ENCODE results near the gene ZNF217.
"Not testable (repeated sequence)": the region's sequence is repeated elsewhere in the genome, so short reads cannot be mapped to it uniquely, and the experiment has no call there.

Gene ZNF217

DNA sequence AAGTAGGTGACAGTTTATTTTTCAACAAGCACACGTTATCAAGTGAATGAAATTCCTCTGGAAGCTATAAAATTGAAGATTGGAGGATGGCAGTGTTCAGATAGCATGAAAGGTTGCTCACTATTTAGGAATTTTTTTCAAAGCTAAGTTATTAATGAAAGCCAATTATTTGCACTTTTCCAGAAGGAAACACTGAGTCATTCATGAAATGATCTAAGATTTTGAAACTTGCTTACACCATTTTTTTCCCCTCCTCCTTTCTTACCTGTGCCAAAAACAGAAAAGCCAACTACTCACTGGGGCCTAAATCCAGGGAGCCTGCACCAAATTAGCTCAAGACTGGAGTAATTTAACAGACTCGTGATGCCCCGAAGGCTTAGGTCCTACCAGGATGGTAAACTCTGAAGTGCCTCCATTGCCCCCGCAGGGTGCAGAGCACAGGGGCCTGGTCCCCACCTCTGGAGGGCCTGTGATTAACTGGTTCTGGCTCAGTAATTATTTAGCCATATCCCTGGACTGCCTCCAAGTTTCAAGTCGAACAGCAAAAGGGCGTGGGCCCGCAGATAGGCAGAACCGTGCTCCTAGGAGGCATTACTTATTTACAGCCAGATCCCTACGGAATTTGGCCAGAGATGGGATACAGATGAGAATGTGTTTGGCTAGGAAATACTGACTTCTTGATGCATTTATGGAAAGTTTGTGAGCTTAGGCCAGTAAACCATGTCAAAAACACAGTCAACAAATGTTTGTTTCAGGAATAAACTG lies 28.0 kb upstream of the ZNF217 start:
- peak in 1 of 2 donors; percentile 16 for DNase-seq

DNA sequence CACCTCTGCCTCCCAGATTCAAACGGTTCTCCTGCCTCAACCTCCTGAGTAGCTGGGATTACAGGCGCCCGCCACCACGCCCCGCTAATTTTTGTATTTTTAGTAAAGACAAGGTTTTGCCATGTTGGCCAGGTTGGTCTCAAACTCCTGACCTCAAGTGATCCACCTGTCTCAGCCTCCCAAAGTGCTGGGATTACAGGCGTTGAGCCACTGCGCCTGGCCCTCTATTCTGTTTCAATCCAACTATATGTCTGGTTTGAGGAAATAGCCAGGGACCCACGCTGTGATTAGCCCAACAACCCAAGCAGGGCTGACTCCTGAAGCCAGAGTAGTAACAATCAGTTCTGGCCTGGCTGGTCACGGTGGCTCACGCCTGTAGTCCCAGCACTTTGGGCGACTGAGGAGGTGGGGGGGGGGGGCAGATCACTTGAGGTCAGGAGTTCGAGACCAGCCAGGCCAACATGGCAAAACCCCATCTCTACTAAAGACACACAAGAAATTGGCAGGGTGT lies 24.9 kb upstream of the ZNF217 start:
- not testable (repeated sequence) for DNase-seq

DNA sequence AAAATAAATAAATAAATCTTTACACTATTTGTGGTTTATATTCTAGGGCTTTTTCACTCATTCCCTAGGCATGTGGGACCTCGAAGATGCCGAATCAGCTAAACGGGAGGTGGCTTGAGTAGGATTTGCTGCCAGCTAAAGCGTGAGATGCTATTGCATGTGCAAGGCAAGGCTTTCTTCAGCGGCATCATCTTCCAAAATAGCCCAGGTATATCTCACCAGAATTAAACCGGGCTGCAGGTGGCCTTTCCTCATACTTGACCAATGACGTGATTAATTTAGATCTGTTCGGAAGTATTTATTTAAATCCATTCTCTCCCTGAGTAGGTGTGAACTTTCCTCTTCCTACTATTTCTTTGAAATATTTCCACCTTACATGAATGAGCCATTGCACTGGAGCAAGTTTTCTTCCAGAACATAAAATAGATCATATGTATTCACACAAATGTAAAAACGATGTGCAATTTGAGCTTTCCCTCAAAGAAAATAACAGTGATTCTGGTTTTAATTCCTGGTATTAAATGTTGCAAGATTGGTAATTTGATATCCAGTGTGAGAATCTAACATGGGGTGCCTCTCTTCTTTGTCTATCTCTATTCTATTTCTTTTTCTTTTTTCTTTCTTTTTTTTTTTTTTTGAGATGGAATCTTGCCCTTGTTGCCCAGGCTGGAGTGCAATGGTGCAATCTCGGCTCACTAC lies 24.3 kb upstream of the ZNF217 start:
- DNase-seq, result no peak

DNA sequence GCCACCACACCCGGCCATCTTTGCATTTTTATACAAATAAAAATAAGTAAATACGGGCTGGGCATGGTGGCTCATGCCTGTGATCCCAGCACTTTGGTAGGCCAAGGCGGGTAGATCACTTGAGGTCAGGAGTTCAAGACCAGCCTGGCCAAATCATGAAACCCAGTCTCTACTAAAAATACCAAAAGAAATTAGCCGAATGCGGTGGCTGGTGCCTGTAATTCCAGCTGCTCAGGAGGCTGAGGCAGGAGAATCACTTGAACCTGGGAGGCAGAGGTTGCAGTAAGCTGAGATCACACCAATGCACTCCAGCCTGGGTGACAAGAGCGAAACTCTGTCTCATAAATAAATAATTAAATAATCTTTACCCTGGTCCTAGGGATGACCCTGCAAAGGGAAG lies 22.9 kb upstream of the ZNF217 start:
- not testable (repeated sequence) for DNase-seq

DNA sequence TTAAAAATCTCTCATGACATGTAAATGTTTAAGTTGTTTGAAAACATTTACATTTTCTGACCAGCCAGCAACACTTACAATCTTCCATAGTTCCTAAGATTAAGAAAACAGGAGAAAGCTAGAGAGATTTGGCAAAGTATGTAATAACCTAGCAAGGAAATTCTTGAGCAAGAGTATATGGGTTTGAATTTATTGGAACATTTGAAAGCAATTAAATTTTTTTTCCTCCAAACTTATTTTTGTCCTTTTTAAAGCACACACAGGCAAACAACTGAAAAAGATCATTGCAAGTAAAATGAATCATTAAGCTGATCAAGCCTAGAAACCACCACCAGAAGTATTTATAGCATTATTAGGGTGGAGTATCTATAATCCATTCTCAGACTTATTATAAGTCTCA lies 20.1 kb upstream of the ZNF217 start:
- DNase-seq, result no peak

DNA sequence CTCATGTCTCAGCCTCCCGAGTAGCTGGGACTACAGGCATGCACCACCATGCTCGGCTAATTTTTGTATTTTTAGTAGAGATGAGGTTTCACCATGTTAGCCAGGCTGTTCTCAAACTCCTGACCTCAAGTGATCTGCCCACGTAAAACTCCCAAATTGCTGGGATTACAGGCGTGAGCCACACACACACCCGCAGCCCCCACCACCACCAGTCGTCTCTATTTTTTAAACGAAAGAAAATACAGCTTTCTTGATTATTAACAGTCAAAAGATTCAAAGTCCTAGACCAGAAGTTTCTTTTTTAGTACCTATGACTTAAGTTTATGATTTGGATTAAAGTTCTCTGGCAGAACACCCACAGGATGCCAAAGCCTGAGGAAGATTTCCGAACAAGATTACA lies 18.6 kb upstream of the ZNF217 start:
- not testable (repeated sequence) for DNase-seq

DNA sequence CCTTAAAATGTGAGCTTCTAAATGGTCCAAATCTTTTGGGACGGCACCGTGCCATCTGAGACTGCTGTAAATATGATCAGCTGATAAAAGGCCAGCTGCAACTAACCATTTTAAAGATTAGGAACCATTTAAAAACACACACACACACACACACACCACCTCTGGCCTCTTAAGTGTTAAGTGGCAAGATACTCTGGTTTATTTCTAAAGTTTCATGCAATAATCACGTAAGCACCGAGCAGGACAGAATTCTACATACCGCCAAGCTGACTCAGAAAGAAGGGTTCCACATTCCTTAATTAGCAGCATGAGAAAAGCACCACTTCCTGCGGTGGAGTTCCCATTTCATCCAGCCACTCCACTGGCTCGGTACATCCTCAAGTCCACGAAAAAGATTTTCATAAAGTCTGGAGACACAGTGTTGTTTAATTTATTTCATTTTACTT lies 17.8 kb upstream of the ZNF217 start:
- DNase-seq, result peak; percentile 68 to 87

DNA sequence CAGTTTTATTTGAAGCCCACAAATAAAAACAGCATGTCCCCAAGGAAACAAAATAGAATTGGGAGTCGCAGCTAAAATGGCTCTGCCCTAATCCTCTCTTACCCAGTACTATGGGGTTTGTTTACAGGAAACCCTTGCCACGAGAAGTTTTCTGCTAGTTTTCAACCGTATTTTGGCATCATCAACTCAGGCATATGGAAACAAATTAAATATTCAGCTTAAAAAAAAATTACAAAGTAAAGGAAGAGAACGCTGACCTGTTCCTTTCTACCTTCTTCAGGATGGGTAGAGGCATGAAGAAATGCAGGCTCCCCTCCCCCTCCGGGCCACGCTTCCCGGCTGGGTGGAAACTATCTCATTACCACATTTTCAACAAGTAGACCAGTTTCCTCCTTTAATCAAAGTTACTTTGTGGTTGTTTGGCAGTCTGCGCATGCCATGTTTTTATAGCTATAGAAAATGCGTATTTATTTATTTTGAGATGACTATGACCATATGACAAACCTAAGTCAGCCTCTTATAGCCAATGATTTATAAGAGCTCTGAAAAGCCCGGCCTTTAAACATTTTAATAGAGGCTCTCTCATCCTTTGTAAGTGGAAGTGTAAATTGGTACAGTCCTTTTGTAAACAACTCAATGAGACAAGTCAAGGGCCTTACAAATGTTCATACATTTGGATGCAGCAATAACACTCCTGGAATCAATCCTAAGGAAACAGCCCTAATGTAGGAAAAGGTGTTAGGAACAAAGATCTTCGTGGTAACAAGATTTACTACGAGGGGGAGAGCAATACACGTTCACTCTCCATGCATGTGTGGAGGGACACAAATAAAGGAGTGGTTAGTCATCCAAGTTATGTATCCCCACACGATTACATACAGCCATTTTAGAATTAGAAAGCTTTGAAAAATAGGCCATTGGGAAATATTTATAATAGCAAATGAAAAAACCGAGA lies 16.1 kb upstream of the ZNF217 start:
- DNase-seq, result peak in 1 of 2 donors; percentile 54

DNA sequence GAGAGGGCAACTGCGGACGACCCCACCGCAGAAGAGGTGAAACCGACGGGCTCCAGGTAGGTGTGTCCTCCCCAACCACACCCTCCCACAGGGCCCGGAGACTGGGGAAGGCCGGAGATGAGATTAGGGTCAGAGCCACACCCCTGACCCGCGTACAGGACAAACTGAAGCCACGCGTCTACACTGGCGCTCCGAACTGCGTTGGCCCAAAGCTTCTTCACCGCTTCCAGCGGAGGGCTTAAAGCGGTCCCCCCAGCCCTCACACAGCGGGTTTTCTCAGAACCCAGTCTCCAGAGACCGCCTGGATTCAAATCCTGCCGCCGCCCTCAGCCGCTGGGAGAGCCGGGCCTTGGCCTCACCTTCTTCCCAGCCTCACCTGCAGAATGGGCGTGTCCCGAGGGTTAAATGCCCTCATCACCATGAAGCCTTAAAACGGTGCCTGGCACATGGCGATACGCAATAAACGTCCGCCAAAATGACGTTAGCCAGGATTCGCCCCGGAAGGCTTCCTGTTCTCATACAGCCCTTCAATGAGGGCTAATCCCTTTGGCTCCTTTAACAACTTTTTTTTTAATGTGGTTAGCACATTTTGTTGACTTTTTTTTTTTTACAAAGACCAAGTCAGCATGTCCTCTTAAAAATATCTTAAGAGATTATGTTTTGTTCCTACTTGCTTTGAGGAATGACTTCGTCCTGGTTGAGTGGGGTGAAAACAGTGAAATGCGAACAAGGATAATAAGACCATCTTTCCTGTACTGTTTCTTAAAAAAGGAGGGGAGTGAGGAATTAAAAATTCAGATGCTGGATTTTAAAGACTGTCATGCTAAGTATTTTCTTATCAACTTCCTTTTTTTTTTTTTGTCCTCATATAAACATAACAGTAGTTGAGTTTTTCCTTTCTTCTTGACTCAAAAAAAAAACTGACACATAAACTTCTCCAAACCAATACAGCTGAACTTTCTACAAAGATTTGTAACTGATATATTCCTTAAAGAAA lies 15.1 kb upstream of the ZNF217 start:
- peak in 1 of 2 donors; percentile 29 for DNase-seq

DNA sequence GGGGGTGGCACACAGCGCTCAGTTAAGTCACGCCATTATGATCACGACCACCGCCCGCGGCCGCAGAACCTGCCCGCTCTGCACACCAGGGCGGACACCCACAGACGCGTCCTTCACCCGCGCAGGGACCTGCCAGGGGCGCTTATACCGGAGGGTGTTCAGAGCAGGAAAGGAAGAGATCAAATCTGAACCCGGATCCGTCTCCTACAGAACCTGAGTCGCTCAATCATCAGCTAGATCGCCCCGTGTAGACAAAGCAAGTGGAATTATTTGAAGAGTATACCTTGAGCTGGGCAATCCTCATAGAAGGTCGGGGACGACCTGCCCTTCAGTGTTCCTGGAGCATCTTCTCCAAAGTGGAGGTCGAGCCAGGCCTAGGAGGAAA lies 14.4 kb upstream of the ZNF217 start:
- no peak for DNase-seq

DNA sequence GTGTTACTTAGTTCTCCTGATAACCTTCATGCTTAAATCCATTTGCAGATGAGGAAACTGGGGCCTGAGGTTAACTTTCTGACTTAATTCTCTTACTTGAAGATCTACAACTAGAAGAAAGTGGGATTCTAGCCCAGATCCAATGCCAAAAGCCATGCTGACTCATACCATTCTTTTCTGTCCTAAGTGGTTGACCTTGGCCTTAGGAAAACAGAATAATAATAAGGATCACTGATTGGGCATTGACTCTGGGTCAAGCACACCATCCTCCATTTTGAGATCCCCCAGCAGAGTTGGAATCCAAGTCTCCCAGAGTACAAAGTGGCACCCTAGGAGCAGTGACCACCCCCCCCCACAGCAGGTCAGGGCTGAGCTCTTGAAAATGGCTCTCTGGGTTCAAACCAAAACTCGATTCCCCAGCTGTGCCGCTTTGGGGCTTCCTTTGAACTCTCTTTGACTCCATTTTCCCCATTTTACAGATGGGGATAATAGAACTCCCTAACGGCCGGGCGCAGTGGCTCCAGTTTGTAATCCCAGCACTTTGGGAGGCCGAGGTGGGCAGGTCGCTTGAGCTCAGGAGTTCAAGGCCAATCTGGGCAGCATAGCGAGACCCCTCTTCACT lies 12.8 kb upstream of the ZNF217 start:
- DNase-seq, result no peak

DNA sequence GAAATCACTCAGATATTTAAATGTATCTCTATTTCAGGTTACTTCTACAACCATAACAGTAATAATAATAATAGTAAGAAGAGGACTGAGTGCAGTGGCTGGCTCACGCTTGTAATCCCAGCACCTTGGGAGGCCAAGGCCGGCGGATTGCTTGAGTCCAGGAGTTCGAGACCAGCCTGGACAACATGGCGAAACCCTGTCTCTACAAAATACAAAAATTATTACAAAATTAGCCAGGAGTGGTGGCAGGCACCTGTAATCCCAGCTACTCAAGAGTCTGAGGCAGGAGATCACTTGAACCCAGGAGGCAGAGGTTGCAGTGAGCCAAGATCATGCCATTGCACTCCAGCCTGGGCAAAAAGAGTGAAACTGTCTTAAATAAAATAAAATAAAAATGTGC lies 11.8 kb upstream of the ZNF217 start:
- not testable (repeated sequence) for DNase-seq

DNA sequence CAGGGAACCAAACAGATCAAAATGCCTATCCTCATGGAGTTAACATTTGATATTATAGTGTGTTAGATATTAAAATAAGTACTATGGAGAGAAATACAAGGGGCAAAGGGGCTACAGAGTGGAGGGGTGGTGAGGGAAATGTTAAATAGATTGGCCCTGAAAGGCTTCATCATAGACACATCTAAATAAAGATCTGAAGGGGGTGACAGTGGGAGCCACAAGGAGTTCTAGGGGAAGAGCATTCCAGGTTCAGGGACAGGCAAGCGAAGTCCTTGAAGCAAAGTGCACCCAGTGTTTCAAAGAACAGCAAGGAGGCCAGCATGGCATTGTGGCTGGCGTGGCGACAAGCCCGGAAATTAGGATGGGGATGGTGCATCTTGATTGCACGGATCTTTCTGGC lies 11.2 kb upstream of the ZNF217 start:
- not testable (repeated sequence) for DNase-seq

DNA sequence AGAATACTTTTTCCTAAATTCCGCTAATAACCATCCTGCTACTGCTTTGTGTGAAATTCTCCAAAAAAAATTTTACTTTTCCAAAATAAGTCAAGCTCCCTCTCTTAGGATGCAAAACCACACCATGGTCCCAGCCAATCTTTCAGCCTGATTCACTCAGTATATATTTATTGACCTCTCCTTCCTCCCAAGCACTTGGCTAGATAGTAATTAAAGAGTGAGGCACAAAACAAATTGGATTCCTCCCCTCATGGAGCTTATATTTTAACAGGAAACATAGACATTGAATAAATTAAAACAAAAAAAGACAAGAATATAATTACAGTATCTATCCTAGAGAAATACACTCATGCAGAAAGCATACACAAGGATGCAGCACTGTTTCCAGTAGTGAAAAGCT lies 9.0 kb upstream of the ZNF217 start:
- no peak for DNase-seq

DNA sequence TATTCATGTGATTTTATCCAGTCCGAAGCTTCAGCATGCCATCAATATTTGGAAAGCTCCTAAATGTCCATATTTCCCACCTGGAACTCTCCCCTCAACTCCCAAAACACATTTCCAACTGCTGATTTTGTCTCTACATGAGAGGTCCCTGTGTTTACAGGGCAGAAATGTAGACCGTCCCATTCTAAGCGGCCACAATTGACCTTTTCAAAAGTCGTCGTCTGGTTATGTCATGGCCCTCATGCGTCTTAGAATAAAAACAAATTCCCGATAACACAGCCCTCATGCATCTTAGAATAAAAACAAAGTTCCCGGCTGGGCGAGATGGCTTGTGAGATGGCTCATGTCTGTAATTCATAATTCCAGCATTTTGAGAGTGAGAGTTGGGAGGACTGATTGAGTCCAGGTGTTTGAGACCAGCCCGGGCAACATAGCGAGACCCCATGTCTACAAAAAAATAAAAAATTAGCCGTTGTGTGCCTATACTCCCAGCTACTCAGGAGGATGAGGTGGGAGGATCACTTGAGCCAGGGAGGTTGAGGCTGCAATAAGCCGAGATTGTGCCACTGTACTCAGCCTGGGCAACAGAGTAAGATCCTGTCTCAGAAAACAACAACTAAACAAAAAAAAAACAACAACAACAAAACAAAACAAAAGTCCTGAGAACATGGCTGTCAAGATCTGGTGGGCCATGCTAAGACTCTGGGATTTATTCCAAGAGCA lies 6.4 kb upstream of the ZNF217 start:
- no peak for DNase-seq

DNA sequence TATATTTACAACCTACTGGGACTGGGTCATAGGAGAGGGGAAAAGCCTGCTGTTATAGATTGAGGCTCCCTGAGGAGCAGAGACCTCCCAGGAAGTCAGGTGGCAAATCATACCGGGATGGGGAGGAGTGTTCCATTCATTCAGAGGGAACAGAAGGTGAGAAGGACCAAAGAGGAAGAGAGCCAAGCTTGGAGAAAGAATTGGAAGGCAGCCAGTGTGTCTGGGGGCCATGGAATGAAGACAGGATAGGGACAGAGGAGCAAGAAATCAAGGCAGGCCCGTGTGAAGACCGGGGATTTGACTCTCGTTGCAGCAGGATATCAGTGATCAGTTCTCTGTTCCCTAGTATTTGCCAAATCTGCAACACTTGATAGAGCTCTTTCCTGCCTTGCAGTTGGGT lies 5.7 kb upstream of the ZNF217 start:
- DNase-seq, result no peak

DNA sequence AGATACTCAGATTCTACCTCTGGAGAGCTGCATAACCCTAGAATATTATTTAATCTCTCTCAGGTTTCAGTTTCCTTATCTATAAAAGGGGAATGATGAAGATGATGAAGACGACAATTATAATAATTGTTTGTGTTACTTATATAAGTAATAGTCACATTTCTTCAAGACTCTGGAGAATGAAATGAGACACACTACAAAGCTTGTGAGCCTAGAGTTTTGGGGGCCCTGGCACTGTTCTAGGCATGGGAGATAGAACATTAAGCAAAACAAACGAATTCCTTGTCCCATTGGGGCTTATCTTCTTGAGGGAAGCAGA lies 5.4 kb upstream of the ZNF217 start:
- no peak for DNase-seq

DNA sequence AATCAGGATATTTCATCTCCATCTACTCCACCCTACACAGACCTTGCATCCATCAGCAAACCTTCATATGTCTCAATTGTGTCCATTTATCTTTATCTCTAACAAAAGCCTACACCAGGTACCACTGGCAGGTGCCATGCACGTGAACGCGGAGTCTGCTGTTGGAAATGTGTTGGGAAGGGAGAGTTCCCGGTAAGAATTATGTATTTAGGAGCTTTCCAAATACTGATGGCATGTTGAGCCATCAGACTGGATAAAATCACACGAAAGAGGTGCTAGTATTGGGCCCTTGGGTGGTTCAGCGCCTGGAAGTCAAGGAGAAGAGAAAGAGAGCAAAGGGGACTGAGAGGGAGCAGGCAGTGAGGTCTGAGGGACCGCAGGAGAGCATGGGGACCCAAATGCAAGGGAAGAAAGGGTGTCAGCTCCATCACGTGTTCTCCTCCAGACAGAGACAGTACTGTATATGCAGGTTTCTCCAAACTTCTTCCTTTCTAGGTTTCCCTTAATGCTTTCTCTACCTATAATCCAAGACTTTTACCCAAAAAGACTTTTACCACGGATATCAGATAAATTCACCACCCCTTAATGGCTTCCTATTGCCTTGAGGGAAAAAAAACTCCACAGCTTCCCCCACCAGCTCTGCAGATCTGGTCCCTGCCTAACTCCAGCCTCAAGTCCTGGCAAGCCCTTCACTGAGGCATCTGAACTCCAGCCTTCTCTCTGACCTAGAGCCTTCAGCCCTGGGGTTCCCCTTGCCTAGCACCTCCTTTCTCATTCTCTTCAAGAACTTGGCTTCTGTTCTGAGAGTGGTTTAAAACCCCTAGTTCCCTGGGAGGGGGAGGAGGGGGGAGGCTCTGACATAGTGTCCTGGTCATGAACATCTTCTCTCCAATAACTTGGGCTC lies 4.8 kb upstream of the ZNF217 start:
- DNase-seq, result no peak

DNA sequence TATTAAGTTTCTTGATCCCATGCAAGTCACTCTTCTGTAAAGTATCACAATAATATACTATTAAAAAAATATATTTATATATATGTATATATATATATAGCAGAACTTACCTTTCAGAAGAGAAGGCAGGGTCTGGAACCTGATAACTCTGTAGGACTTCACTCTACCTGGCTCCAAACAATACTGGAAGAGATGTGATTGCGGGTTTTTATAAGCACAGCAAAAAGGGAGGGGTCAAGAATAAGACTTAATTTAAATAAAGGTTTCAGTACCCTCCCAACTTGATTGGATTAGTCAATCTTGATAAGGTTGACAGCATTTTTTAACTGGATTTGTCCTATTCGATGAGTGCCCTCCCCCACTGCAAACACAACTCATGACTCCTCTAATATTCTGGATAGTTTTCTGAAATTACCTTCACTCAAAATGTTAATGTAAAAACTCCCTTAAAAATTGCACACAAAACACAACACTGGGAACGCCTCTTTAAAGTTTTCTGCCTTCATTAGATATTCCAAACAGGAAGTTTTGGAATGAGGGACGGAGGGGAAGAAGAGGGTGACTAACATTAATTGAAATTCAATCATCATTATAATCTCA lies 4.0 kb upstream of the ZNF217 start:
- no peak for DNase-seq

Measured in inflammatory macrophage treated with lipopolysaccharide for 1 hour (primary cell).